ENCODE results near the gene MOSPD2.

- no peak for TF ChIP-seq POLR2A (IDR thresholded peaks at IDR 0.05)
- TF ChIP-seq CTCF (IDR thresholded peaks at IDR 0.05), result no peak
Observed at GRCh38 chrX:14948691-14949090, 75.5 kb downstream of the MOSPD2 start.
